ENCODE data around the gene CD58.

CD58 gene

DNA sequence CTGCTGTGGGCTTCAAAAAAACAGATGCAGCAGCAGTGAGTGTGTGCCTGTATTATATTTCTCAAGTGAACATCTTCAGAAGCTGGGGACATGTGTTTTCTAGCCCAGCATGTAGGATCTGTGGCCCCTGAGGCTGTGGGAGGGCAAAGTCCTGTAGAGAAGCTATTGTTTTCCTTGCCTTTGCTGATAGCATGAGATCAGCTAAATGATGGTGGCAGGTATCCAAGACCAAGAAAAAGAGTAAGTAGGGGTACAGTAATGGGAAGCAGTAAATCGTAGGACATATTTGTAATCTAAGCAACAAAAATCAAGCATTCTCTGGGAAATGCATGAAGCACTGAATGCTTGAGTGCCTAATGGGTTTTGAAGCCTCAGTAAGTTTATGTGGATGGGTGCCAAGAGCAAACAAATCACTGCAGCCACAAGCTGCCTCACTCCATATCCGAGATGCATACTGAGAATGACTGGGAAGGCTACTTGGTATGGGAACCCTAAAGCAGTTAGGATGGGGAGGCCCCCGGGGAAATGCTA, 98.3 kb downstream of the CD58 start:
- no peak for DNase-seq (ENCODE audit: low read depth in 2 of 2)

GRCh38 chr1:116471241-116471640, 99.6 kb downstream of the CD58 start:
- no peak for DNase-seq (ENCODE audit: low read depth in 2 of 2)

DNA sequence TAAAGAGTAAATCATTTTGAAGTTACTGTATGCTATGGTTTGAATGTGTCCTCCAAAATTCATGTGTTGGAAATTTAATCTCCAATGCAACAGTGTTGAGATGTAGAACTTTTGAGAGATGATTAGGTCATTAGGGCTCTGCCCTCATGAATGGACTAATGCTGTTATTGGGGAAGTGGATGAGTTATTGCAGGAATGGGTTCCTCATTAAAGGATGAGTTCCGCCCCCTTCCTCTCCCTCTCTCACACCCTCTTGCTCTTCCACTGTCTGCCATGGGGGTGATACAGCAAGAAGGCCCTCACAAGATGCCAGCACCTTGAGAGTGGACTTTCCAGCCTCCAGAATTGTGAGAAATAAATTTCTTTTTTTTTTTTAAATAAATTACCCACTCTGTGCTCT, 100.2 kb downstream of the CD58 start:
- no peak for DNase-seq (ENCODE audit: low read depth in 2 of 2)

DNA sequence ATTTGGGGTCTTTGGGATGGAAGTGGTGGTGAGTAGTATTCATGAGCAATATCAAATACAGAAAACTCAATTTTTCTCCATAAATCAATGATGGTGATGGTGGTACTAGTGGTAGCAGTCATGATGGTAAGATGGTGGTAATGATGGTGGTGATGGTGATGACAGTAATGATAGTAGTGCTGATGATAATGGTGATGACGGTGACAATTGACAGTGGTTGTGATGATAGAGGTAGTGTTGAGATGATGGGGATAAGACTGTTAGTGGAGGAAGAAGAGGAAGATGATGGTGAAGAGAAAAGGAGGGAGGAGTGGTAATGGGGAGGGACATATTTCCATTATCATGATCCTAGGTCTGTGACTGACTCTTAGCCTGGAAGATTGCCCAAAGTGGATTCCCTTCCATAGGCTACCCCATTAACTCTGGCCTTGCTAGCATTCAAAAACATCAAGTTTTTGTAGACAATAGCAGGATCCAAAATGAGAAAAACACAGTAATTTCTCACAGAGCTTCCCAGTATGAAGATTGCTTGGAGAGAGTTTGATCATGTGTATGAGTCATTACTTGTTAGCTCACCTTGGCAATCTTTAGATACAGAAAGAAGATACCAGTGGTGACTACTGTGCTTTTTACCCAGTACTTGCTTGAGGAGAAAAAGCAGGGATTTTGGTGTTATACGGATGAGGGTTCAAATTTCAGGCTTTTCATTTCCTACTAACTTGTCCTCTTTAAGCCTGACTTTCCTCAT, 103.8 kb downstream of the CD58 start:
- no peak for DNase-seq (ENCODE audit: low read depth in 2 of 2)

DNA sequence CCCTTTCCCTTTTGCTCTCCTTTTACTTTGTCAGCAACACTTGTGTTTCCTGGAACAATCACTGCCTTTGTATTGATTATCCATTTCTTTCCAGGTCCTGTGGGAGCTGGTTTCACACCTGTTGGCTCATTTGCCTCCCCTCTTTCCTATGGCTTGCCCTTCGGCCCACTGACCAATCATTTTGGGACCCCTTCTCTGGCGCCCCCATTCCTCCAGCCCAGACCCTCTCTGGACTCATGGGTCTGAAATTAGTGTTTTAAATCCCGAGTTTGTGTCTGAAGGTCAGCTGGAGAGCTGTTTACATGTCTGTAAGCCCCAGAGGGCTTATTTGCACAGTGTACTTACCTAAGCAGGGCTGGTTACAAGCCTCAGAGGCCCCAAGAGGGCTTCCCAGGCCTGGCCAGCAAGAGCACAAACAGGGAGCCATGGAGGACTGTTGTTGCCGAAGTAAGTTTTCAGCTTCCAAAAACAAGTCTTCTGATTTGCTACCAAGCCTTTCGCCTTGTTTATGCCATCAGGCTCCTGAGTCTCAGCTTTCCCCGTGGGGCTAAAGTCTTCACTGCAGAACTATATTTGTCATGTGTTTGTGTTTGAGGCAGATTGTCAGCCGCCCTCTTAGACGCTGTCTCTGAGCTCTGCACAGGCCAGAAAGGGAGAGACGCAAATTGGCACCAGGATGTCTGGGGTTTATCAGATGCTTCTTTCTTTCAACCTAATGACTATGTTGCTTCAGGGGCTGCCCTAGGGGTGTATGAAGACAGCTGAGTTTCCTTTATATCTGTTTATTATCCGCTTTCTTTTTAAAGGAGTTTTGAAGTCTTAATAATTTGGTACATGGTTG, 104.8 kb downstream of the CD58 start:
- no peak for DNase-seq (ENCODE audit: low read depth in 2 of 2)

DNA sequence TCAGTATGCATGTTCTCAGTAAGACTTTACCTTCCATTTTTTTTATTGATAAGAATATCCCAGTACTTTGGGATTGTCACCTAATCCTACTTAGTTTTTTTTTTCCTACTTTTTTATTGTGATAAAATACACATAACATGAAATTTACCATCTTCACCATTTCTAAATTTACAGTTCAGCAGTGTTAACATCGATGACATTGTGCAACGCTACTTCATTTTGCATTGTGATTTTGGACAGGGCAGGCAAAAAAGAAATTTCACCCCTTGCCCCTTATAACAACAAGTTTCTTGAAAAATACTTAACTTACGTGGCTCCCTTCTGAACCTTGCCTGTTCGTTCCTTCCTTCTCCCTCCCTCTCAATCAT, 105.4 kb downstream of the CD58 start:
- DNase-seq (ENCODE audit: low read depth in 2 of 2), result no peak

All from stimulated activated CD4-positive, alpha-beta T cell treated with anti-CD3 and anti-CD28 coated beads, Interleukin-15, amount 100 ng/mL, for 48 hours (primary cell).